ENCODE data around the gene TENT5C.

DNA sequence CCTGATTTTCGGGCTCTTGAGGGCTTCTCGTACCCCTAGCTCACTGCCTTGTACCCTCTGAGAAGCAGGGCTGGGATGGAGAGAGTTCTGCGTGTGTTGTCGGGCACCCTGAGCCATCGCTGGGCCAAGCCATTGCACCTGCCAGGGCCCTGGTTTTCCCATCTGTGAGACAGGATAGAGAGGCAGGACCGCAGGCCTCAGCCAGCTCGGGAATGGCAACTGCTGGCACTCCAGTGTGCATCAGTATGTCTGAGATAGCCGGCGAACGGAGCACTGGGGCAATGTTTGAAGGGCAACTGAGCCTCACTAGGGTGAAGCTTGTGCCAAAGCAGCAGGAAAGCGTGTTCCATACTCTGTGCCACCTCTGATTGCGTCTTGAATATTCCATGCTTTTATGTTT is 66.9 kb downstream of the TENT5C start:
- TF ChIP-seq NRF1 (IDR thresholded peaks at IDR 0.05; ENCODE audit: low read depth, low read length) = no peak
- no peak for TF ChIP-seq EZH2 (IDR thresholded peaks at IDR 0.05; ENCODE audit: low read depth, low read length, severe bottlenecking)
- TF ChIP-seq SP1 (IDR thresholded peaks at IDR 0.05; ENCODE audit: low read depth, low read length) = no peak
- no peak for TF ChIP-seq SRF (IDR thresholded peaks at IDR 0.05; ENCODE audit: low read depth, low read length)
